Stimulated activated CD4-positive, alpha-beta T cell treated with anti-CD3 and anti-CD28 coated beads, Interleukin-4, amount 100 ng/mL, for 1 hour (primary cell): Measurements from ENCODE around the gene PRR22.
"Not testable (repeated sequence)": the region's sequence is repeated elsewhere in the genome, so short reads cannot be mapped to it uniquely, and the experiment has no call there.

Source experiments
- DNase-seq: peaks from one replicate; pipeline ENCODE4 v3.0.0-alpha.2; 2020

PRR22 gene

GRCh38 chr19:5749505-5749904 lies 35.0 kb downstream of the PRR22 start:
- no peak for DNase-seq

GRCh38 chr19:5748920-5749319 lies 35.6 kb downstream of the PRR22 start:
- DNase-seq = not testable (repeated sequence)

- not testable (repeated sequence) for DNase-seq
These were observed 39.5 kb downstream of the PRR22 start for GRCh38 chr19:5744999-5745398.

- no peak for DNase-seq
These were observed 40.9 kb downstream of the PRR22 start for GRCh38 chr19:5743630-5744029.

GRCh38 chr19:5742051-5742450 lies 42.5 kb downstream of the PRR22 start:
- DNase-seq = no peak

GRCh38 chr19:5738423-5738822 lies 46.1 kb downstream of the PRR22 start:
- no peak for DNase-seq

GRCh38 chr19:5733172-5733571 lies 51.4 kb downstream of the PRR22 start:
- not testable (repeated sequence) for DNase-seq
